GM18502 (cell line): Measurements from ENCODE around the gene LIMCH1.

Experiments used
- ATAC-seq: cut with Tn5 transposase; IDR thresholded peaks from one replicate; pipeline ENCODE4 v1.9.1; 2021; ENCODE audit warnings: mild to moderate bottlenecking; ENCODE audit not compliant: unreplicated experiment, poor library complexity

The LIMCH1 gene

DNA sequence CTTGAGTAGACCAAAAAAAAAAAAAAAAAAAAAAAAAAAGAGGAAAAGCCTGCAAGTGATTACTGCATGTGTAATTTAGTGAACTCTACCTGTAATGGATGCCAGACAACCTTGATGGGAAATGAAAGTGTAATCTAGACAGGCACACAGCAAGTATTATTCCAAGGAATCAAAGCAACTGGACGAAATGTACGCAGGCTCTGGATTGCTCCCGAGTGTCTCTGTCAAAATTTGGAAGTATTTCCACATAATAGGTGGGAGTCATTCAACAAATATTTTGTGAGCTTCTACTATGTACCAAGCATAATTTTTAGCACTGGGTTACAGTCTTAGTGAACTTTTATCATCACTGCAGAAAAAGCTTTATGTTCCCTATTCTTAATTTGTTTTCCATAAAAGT is 64.2 kb downstream of the LIMCH1 start:
- no peak for ATAC-seq

DNA sequence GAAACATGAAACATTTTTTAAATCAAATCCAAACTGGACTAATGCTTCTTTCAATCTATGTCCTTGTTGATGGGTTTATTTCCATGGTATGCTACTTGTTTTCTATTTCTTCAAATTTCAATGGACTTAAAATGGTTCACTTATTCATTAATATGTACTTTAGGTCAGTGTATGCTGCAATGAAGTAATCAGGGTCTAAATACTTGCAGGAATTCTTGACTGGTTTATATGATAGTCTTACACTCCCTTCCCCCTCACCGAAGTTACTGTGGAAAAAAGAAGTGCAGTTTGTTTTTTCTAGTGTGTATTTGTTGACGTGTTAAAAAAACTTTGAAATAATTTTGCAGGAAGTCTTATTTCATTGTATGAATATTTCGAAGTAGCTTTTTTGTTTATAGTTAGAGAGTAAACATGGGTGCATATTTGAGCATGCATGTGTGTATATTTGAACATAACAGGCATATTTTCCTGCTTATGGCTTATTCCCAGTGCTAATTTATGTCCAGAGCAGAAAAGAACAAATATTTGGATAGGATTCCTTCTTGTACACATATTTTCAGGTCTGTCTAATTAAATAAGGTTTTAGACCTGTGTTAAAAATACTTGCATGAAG is 65.0 kb downstream of the LIMCH1 start:
- ATAC-seq = no peak

DNA sequence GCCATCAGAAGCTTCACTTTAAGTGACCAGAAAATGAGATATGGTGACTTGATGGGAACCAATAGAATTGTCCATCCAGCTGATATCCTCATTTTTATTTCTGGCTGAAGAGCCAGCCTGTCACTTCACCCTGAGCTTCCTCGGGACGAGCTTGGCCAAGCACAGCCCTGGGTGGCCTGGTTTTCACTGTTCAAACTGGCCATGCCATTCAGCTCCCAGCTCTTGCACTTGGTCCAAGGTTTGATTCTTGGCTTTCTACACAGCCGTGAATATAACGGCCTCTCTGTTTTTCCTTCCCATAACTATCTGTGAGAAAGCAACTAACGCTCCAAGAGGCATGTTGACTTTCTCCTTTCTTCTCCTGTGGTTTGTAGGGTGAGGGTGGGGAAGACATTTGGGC is 71.9 kb downstream of the LIMCH1 start:
- ATAC-seq = no peak

DNA sequence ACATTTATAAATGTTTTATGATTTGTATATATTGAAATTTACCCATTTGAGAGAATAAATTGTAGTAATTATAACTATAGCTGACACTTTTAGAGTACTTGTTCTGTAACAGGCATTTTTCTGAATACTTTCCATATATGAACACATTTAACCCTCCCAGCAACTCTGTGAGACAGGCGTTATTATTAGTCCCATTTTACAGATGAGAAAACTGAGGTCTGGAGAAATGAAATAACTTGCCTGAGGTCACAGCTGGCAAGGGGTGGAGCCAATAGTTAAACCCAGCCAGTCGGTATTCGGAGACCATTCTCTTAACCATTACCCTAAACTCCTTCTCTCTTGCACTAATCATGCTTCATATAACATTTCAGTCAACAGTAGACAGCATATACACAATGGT is 72.5 kb downstream of the LIMCH1 start:
- no peak for ATAC-seq

DNA sequence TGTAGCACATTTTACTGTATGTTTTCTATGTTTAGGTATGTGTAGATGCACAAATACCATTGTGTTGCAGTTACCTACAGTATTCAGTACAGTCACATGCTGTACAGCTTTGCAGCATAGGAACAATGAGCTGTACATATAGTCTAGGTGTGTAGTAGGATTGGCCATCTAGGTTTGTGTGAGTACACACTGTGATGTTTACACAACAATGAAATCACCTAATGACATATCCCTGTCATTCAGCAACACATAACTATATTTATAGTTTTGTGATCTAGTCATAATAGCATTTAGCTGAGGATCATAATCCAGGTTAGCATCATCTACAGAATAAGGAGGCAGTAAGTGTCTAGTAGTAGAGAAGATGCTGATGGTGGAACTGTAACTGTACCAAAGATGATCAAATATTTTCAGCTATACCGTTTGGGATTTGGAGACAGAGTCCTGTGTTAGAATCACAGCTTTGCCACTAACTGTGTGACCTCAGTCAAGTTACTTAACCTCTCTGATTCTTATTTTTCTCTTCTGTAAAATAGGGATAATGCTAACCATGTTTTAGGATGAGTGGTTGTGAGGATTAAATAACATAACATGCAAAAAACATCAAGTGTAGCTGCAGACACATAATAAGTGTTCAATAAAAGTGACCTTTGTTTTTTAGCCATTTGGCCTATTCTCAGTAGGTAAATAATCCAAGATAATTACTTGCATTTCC is 73.3 kb downstream of the LIMCH1 start:
- no peak for ATAC-seq

DNA sequence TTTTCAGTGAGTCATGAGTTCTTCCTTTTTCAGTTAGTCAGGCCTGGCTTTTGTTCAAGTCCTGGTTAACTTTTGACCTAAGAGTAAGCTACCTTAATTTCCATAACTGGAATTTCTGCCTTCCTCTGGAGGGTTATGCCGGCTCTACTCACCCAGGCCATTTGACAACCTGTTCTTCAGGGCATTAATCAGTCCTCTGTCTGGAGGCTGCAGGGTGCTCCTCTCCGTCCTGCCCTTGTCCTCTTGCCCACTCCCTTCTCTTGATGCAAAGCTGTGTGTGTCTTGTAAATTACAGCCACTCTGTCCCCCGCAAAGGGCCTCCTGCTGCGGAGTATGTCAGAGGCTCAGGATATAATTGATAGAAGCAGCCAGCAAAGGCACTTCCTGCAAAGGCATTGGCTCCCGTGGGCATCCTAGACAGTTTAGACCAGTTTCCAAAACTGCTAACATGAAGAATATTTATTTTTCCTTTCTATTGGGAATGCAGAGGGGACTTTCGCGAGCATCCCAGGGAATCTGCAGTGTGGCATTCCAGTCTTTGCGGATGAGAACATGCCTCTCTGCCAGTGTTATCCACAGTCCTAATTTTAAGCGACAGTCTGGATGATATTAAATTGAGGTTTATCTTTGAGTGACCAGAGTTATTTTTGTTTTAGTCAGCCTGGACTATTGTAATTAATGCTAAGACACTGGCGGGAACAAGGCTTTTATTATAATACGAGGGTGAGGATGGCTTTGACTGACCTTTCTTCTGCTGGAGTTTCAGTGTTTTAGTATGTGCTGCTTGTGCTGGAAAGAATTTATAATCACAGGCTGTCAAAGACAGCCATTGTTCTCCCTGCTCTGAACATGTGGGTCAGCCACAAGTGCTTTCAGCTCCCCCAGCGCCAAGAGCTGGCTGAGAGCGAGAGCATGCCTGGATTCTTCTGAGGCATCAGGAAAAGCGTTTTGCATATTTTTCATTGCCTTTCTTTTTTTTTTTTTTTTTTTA is 74.2 kb downstream of the LIMCH1 start:
- ATAC-seq = no peak

DNA sequence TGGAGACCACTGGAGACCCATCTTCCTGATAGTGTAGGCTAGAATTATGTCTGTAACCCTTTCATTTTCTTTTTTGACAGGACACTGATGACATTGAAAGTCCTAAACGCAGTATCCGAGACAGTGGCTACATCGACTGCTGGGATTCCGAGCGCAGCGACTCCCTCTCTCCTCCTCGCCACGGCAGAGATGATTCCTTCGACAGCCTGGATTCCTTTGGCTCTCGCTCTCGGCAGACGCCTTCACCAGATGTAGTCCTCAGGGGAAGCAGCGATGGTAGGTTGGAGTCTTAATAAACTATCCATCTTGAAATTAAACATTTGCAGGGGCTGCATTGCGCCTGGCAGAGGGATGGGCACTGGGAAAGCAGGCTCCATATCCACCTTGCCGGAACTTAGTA is 75.4 kb downstream of the LIMCH1 start:
- ATAC-seq = no peak

DNA sequence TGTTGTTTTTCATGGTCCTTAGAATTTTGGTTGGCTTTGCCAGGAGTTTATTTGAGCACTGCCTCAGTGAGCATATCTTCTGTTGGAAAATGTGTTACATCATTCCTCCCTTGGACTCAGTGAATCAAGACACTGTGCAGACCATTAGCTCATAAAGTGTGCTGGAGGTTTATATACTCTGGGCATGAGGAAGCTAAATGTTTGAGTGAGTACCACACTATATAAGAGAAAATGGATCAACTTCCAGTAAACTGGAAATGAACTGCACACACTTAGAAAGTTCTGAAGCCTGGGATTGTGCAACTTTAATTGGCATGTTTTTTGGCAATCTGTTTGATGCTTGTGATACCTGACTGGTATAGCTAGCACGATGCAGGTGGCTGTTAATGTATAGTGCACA is 75.9 kb downstream of the LIMCH1 start:
- ATAC-seq = no peak

DNA sequence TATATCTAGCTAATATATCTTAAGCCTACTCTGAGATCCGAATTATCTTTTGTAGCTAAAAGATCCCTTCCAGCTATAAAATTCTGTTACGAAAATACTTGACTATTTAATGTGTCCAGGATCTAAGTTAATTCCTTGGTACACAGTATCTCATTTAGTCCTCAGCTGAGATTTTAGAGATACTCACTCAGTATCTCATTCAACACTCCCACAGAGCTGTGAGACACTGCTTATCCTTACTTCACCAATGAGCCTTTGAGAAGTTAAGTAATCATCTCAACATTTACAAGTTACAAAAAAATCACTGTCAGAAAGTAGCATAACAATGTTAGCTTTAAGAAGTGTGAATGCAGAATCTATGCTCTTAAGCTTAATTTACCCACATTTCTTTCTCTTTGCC is 76.6 kb downstream of the LIMCH1 start:
- no peak for ATAC-seq

DNA sequence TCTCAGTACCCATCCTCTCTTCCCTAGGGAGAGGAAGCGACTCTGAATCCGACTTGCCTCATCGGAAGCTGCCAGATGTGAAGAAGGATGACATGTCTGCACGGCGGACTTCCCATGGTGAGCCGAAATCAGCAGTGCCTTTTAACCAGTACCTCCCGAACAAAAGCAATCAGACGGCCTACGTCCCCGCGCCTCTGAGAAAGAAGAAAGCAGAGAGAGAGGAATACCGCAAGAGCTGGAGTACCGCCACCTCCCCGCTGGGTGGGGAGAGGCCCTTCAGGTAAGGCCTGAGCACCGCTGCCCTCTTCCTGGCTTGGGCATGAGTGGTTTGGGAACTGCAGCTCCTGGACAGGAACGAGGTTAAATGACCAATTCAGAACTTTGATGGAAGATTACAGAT is 81.2 kb downstream of the LIMCH1 start:
- no peak for ATAC-seq

DNA sequence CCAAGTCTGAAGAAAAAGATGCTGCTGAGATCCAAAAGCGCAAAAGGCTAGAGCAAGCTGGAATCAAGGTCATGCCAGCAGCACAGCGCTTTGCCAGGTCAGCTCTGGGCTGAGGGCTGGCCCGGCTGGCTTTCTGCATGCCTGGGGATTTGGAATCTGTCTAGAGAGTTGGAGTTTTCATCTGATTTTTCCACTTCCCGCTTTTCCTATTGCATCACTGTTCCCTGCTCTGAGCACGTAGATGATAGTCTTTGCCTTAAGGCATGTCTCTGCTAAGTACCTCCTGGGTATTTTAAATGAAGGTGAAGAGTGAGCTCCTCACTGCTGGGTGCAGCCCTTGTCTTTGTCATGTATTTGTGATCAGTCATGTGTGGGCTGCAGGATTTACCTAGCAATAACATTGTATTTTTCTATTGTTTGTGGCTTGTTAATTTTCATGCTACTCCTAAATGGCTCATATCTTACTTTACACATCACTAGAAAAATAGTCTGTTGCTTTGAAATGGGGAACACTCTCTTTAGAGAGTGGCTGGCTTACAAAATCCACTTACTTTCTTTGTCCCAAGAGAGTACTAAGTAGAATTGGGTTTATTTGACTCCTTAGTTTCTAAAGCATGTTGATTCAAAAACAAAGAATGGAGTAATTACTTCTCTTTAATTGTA is 82.8 kb downstream of the LIMCH1 start:
- no peak for ATAC-seq

DNA sequence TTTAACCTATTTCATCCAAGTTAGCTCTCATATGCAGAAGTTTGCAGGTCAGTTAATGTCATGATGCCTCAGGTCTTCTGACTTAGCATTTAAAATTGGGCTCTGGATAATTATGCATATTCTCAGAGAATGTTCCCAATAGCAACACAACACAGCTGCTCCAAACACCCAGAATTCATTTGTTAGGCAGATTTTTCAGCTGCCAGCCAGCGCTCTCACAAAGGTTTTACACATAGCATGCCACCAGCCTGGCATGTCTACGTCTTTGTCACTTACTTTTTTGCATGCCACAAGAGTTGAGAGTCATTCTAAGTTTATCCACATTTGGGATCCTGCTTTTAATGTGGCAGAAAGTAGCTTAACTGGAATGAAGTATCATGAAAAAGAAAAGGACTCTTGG is 84.8 kb downstream of the LIMCH1 start:
- no peak for ATAC-seq

DNA sequence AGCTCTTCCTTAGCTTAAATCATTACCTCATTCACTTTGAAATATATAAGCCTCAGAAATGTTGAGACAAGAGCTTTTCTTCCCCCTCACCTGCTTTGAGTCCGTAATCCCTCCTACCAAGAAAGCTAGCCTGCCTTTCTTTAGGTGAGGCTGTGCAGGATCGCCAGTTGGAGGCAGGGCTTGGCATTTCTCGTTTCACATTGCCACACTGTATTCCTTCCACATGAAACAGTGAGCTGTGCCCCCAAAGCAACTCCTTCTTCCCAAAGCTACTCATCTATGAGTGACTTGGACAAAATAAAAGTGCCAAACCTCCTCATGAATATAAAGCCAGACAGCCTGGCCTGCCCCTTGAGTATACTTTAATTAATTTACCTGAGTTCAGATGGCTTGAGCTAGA is 86.8 kb downstream of the LIMCH1 start:
- ATAC-seq = no peak

DNA sequence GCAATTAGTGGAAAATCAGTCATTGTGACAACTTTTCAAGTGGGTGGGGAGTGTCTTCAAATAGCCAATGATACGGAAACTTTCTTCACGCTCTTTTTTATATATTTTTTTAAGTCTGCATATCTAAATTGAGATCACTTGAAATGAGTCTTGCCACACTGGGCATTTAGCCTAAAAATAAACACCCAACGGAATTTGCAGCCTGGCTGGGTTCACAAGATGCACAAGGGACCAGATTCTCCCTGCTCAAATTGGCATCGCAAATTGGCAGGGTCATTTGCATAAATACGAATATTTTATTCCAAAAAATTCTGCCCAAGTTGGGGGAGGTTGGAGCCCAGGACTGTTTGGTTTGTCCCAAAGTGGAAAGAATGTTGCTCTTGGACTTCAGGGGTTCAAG is 87.6 kb downstream of the LIMCH1 start:
- ATAC-seq = no peak

DNA sequence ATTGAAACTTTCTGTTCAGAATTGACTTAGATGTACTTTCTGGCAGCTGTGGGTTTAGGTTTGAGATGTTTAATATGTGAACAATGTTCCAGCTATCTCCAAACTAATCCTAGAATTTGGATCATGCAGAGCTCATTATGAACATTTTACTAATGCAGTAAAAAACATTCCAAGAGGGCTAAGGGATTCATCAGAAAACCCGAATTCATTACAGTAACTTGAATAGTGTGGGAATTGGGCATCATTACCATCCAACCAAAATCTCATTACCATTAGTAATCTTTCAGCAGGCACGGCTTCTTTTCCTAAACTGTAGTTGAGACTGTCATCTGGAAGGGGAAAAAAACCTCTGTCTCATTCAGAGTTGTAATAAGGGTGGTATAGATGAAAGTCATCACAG is 91.0 kb downstream of the LIMCH1 start:
- no peak for ATAC-seq

DNA sequence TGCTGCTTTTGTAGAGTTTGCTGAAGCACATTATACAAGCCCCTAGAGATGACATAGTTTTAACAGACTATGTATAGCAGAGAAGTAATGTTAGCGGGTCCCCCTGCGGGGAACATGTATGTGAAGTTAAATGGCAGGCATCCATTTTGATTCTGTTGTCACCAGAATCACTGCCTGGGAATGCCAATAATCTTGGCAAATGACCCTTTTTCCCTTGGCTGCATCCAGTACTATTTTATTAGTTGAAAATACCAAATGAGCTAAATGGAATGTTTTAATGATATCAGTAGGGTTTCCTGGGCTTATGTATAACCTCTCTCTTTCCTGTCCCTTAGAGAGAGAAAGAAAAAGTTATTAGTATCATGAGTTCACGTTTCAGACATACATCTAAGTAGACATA is 93.6 kb downstream of the LIMCH1 start:
- ATAC-seq = no peak

DNA sequence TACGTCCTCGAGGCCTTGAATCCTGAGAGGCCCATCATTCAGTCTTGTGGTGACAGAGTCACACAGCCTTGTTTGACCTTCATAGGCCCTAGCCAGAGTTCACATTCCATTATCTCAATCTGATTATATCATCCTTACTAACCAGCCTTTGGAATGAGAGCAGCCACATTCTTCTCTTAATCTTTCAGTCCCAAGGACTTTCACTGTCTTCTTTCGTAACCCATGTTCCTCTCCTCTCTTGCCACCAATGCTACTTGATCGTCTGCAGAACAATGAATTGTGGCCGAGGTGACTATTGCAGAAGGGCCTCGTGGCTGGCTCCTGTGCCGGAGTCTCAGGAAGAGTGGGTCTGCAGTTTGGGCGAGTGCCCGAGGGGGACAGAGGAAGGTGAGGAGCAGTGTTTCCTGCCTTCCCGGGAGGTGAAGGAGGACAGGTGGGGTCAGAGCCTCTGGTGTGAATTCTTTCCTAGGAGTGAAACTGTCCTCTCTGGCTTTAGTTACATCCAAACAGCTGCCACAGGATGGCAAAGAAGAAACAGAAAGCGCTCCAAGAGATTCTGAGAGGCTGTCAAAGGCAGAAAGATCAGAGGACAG is 94.6 kb downstream of the LIMCH1 start:
- no peak for ATAC-seq

DNA sequence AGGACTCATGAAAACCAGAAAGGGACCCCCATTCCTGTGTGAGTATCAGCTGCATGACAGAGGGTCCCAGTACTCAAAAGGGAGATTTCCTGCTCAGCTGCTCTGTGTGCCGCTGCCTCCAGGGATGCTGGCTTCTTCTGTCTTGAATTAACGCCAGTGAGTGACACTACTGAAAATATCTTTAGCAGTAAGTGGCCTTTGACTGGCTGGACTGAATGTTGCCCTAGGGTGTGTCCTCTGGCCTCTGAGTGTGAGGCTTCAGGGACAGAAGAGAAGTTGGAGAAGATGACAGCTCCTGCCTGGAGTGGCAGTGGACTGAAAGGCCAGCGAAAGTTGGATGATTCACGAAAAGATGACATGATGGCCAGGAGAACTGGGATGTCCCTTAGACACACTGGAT is 95.4 kb downstream of the LIMCH1 start:
- no peak for ATAC-seq

DNA sequence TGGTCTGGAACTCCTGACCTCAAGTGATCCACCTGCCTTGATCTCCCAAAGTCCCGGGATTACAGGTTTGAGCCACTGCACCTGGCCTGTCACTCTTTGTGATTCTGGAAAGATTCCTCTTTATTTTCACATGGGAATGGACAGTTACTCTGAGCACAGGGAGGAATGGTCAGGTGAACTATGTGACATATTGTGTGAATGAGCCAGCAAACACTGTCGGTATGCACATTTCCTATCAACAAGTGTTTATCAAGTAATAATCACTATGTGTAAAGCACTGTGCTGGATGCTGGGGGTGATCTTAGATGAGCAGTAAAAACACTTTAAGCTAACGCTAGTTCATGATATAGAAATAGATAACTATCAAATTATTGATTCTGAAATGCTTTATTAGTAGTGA is 97.5 kb downstream of the LIMCH1 start:
- no peak for ATAC-seq

DNA sequence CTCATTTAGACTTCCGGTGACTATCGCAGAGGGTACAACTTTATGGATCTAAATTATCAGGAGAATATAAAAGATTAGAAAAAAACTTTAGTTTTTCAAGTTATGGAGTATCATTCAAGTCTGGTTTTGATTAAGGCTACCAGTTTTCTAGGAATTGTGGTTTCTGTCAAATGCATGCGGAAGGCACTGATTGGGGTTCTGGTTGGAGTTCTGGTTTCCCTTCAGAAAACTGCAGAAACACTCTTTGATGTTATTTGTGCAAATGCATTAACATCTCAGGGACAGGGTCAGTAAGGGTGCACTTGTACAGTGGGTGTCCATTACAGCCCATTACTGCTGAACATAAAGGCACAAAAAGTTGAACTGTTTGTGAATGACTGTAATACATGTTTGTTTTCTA is 100.2 kb downstream of the LIMCH1 start:
- ATAC-seq = no peak
